ENCODE data around the gene ATP13A3.

DNA sequence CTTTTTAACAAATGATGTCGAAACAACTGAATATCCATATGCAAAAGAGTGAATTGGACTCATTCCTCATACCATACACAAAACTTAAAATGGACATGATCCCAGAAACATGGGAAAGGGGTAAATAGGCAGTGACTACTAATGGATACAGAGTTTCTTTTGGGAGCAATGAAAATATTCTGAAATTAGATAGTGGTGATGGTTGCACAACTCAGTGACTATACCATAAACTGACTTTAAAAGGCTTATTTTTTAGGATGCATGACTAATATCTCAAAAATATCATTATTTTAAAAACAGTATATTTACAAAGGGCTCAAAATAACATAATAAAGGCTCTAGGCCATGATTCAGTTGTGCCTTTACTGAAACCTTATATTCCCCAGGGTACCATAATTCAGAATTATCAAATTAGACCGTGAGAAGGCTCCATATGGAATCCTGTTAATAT lies 16.3 kb upstream of the ATP13A3 start:
- TF ChIP-seq CTCF (IDR thresholded peaks at IDR 0.05) = no peak
- TF ChIP-seq POLR2AphosphoS5 (IDR thresholded peaks at IDR 0.05) = no peak
- TF ChIP-seq POLR2A (IDR thresholded peaks at IDR 0.05) = no peak

Measured in transverse colon (tissue), 4 donors.